ENCODE results near the gene CLCN3. TPM values are rescaled to one million over a fixed set of nuclear protein-coding genes. Genes with fewer than 3 reads are reported as not detected.

Gene CLCN3
- total and polyA plus RNA-seq, 7 donors = 7.9 to 32.3 (median 24.3) TPM

GRCh38 chr4:169707958-169708643, 87.7 kb downstream of the CLCN3 start:
- peaks cover 11% of the 10 kb centered on the region for H3K4me1 ChIP-seq
- no peak for TF ChIP-seq CTCF (IDR thresholded peaks at IDR 0.05)
- H3K9me3 ChIP-seq = no peaks in the 10 kb centered on the region
- peak overlapping the region; percentile 17 for H3K27ac ChIP-seq
- WGBS, 3 donors = 37 to 58% (median 43%) methylated on average over 2 of the region's 2 CpGs
- DNase-seq = no peak
- no peaks in the 10 kb centered on the region for H3K27me3 ChIP-seq (ENCODE audit: insufficient read depth in 3 of 3, low read length in 2 of 3)
- peaks cover 0 to 34% of the 10 kb centered on the region in 2 donors for H3K36me3 ChIP-seq (ENCODE audit: insufficient read depth in 1 of 2, low read depth in 1 of 2)
- intact Hi-C loops (cut with DNase I) = no loop called here
- ATAC-seq = peak in 3 of 4 donors; percentile 21 to 61 (median 60)
- H3K4me3 ChIP-seq = no peak overlapping the region

- no peak for ATAC-seq
- no peak overlapping the region for H3K4me3 ChIP-seq
- H3K27ac ChIP-seq = no peak overlapping the region
- DNase-seq = no peak
- peaks cover 5 to 61% of the 10 kb centered on the region in 2 donors for H3K36me3 ChIP-seq (ENCODE audit: insufficient read depth in 1 of 2, low read depth in 1 of 2)
- 62 to 79% (median 74%) methylated on average over 2 of the region's 2 CpGs for WGBS, 3 donors
- no peaks in the 10 kb centered on the region for H3K27me3 ChIP-seq (ENCODE audit: insufficient read depth in 3 of 3, low read length in 2 of 3)
- no peaks in the 10 kb centered on the region for H3K9me3 ChIP-seq
- intact Hi-C loops (cut with DNase I) = no loop called here
- no peaks in the 10 kb centered on the region for H3K4me1 ChIP-seq
- TF ChIP-seq CTCF (IDR thresholded peaks at IDR 0.05) = no peak
These were observed 95.4 kb downstream of the CLCN3 start for GRCh38 chr4:169715826-169716225.

GRCh38 chr4:169716677-169717076, 96.3 kb downstream of the CLCN3 start:
- TF ChIP-seq CTCF (IDR thresholded peaks at IDR 0.05) = no peak
- WGBS, 3 donors = 84 to 100% (median 90%) methylated on average over 1 of the region's 1 CpG

GRCh38 chr4:169720529-169720928, 100.2 kb downstream of the CLCN3 start:
- no peaks in the 10 kb centered on the region for H3K4me1 ChIP-seq
- WGBS, 3 donors = 95 to 96% (median 95%) methylated on average over 7 of the region's 7 CpGs
- ATAC-seq (no peak), DNase-seq (no peak)
- no peak overlapping the region for H3K4me3 ChIP-seq
- no peaks in the 10 kb centered on the region for H3K9me3 ChIP-seq
- no peaks in the 10 kb centered on the region for H3K27me3 ChIP-seq (ENCODE audit: insufficient read depth in 3 of 3, low read length in 2 of 3)
- no peak for TF ChIP-seq CTCF (IDR thresholded peaks at IDR 0.05)
- intact Hi-C loops (cut with DNase I) = loop anchor here (5.0 kb wide), 2 partner anchors 103 to 108 kb away; partner anchors contain the start of gene NEK1 (in 1 of the 2)
- peaks cover 5 to 46% of the 10 kb centered on the region in 2 donors for H3K36me3 ChIP-seq (ENCODE audit: insufficient read depth in 1 of 2, low read depth in 1 of 2)
- no peak overlapping the region for H3K27ac ChIP-seq

More at GRCh38 chr4:169716677-169717076, 96.3 kb downstream of the CLCN3 start:
- H3K27me3 ChIP-seq (ENCODE audit: insufficient read depth in 3 of 3, low read length in 2 of 3) = no peaks in the 10 kb centered on the region
- H3K9me3 ChIP-seq = no peaks in the 10 kb centered on the region
- H3K27ac ChIP-seq = no peak overlapping the region
- no peak overlapping the region for H3K4me3 ChIP-seq
- DNase-seq (no peak), ATAC-seq (no peak)
- no peaks in the 10 kb centered on the region for H3K4me1 ChIP-seq
- peaks cover 5 to 70% of the 10 kb centered on the region in 2 donors for H3K36me3 ChIP-seq (ENCODE audit: insufficient read depth in 1 of 2, low read depth in 1 of 2)
- intact Hi-C loops (cut with DNase I) = no loop called here

All from psoas muscle (tissue), 8 donors.